Fibroblast of mammary gland (primary cell): Measurements from ENCODE around the gene RSRC2.
A peak's percentile ranks its signal among the peaks of the same experiment; 100 is the strongest.
"Not testable (repeated sequence)": the region's sequence is repeated elsewhere in the genome, so short reads cannot be mapped to it uniquely, and the experiment has no call there.

Experiments used
- DNase-seq: peaks from one replicate; pipeline ENCODE4 v3.0.0-alpha.2; 2010; ENCODE audit warnings: low read depth
- H3K4me3 ChIP-seq: 2 replicates; pipeline ENCODE4 v1.5.1; 2011; ENCODE audit warnings: low read depth, mild to moderate bottlenecking, low read length, moderate library complexity; ENCODE audit not compliant: control insufficient read depth
- TF ChIP-seq, protein P1 (sequence below): conservative IDR thresholded peaks from 2 replicates; pipeline ENCODE4 v1.5.1; 2011; ENCODE audit warnings: low read depth, low read length, inconsistent platforms; ENCODE audit not compliant: control insufficient read depth, insufficient read depth

The RSRC2 gene

DNA sequence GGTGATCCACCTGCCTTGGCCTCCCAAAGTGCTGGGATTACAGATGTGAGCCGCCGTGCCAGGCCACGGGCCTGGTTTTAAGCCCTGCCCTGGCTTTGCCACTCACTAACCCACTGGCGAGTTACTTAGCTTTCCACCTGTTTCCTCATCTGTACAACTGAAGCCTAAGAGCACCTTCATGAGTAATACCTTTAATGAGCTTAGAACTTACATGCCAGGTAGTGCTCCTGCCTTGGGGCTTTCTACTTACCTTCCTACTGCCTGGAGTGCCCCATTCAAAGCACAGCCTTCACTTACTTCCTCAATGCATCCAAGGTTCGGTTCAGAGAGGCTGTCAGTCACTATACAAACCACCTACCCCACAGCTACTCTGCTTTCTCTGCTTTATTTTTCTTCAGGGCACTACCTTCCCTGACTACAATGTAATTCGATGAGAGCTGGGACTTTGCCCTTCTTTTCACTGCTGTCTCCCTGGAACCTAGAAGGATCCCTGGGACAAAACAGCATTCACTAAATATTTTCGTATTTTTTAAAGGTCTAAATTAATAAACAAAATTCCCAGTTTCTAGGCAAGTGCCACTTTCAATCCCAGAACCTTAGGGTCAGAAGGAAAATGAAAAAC is 39.8 kb downstream of the RSRC2 start:
- TF ChIP-seq, protein P1, sequence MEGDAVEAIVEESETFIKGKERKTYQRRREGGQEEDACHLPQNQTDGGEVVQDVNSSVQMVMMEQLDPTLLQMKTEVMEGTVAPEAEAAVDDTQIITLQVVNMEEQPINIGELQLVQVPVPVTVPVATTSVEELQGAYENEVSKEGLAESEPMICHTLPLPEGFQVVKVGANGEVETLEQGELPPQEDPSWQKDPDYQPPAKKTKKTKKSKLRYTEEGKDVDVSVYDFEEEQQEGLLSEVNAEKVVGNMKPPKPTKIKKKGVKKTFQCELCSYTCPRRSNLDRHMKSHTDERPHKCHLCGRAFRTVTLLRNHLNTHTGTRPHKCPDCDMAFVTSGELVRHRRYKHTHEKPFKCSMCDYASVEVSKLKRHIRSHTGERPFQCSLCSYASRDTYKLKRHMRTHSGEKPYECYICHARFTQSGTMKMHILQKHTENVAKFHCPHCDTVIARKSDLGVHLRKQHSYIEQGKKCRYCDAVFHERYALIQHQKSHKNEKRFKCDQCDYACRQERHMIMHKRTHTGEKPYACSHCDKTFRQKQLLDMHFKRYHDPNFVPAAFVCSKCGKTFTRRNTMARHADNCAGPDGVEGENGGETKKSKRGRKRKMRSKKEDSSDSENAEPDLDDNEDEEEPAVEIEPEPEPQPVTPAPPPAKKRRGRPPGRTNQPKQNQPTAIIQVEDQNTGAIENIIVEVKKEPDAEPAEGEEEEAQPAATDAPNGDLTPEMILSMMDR = no peak
- DNase-seq = no peak
- no peak overlapping the region for H3K4me3 ChIP-seq

DNA sequence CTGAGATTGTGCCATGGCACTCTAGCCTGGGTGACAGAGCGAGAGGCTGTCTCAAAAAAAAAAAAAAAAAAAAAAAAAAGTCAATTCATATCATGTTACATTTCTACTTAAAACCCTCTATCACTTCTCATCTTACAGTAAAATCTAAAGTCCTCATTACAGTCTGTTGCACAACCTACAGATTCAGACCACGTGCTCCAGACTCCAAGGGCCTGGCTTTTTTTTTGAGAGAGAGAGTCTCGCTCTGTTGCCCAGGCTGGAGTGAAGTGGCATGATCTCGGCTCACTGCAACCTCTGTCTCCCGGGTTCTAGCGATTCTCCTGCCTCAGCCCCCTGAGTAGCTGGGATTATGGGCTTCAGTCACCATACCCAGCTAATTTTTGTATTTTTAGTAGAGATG is 40.4 kb downstream of the RSRC2 start:
- peak; percentile 64 for DNase-seq
- H3K4me3 ChIP-seq = not testable (repeated sequence)

DNA sequence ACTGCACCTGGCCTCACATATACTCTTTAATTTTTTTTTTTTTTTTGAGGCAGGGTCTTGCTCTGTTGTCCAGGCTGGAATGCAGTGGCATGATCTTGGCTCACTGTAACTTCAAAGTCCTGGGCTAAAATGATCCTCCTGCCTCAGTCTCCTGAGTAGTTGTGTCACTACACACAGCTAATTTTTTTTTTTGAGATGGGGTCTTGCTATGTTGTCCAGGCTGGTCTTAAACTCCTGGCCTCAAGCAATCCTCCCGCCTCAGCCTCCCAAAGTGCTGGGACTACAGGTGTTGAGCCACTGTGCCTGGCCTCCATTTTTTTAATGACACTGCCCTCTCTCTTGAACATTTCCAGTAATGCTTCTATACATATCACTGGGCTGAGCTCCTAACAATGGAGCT is 42.4 kb downstream of the RSRC2 start:
- not testable (repeated sequence) for H3K4me3 ChIP-seq, DNase-seq

DNA sequence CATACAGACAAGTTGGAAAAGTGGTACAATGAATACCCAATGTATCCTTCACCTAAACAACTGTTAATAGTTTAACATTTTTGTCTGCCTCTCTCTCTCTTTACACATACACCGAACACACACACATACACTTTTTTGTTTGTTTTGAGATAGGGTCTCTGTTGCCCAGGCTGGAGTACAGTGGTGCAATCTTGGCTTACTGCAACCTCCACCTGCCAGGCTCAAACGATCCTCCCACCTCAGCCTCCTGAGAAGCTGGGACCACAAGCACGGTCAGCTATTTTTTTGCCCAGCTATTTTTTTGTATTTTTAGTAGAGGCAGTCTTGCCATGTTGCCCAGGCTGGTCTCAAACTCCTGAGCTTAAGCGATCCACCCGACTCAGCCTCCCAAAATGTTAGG is 42.8 kb downstream of the RSRC2 start:
- no peak for DNase-seq
- TF ChIP-seq, protein P1 = no peak

DNA sequence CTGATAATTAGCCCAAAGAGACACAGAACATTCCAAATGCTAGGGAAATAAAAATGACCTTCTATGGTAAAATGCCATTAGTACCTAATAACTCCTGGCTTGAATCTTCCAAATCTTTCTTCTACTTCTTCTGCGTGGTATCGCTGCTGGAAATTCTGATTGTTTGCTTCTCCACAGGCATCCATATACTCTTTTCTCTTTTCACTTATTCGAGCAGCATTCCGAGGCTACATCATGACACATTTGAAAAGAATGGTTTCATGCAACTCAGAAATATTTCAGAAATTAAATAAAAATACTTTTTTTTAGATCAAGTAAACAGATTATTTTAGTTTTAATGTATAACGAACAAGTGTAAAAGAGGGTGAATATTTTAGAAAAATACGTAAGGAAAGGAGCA is 44.9 kb downstream of the RSRC2 start:
- H3K4me3 ChIP-seq = no peak overlapping the region
- TF ChIP-seq, protein P1 = no peak
- DNase-seq = no peak

More for the DNA sequence above, 42.8 kb downstream of the RSRC2 start:
- no peak overlapping the region for H3K4me3 ChIP-seq

DNA sequence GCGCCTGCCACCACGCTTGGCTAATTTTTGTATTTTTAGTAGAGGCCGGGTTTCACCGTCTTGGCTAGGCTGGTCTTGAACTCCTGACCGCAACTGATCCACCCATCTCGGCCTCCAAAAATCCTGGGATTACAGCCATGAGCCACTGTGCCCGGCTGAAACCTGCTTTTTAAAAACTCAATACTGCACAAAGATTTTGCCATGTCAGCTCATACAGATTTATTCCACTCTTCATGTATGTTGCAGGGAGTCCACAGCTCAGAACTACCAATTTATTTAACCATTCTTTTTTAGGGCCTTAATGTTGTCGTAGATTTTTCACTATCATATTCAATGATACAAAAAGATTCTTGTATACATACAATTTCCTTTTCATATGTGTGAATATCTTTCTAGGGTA is 46.0 kb downstream of the RSRC2 start:
- H3K4me3 ChIP-seq = no peak overlapping the region
- DNase-seq = no peak
- TF ChIP-seq, protein P1 = no peak

DNA sequence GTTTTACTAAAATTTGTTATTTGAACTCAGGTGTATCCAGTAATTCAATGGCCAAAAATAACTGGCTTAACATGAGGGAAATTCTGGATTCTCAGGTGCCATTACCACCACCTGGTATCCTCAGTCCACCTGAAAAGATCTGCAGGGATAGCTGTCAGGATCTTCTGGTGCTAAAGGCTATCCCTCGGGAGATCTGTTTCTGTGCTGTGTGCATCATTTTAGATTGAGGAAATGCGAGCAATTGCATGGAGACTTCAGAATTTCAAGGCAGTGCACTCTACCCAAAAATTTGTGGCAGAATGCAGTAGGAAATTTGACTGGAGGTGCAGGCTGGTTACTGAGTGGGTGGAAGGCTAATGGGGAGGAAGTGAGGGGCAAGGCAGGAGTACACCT is 52.4 kb downstream of the RSRC2 start:
- DNase-seq = no peak
- TF ChIP-seq, protein P1 = no peak
- no peak overlapping the region for H3K4me3 ChIP-seq

DNA sequence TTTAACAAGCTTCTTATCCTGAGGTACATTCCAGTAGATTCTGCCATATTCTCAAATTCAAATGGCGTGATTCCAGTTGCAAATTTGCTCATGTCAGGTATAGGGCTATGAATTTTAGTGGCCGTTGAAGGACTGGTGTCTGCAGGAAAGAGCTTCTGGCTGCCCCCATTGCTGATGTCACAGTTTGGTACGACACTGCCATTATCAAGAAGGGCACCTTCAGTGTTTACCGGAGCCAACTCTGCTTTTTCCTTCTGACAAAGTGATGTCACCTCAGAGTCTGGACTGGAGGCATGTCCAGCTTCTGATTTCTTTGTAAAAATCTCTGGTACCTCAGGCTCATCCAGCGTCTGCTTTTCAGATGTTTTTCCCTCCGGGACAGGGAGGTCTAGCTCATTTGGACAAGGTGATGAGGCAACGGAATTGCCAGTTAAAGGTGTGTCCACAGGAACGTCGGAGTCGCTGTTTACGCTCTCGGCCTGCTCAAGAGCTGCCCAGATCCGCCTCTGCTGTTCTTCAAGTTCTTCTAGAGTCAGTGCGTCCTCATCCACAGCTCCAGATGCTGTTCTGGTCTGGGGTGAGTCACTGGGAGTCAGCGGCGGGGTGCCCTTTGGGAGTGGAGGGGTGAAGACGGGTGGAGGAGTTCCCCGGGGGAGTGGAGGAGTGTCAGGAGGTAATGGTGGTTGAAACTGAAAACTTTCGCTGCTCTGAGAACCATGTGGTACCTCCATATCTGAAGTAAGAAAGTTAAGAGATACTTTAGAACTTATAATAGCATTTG is 53.0 kb downstream of the RSRC2 start:
- DNase-seq = peak; percentile 93
- no peak overlapping the region for H3K4me3 ChIP-seq
- TF ChIP-seq, protein P1 = no peak
